Activated CD8-positive, alpha-beta T cell treated with anti-CD3 and anti-CD28 coated beads for 36 hours (primary cell): Measurements from ENCODE around the gene CACNG8. TPM values are rescaled to one million over a fixed set of nuclear protein-coding genes. Genes with fewer than 3 reads are reported as not detected.
A peak's percentile ranks its signal among the peaks of the same experiment; 100 is the strongest.

ENCODE experiments used
- ATAC-seq: fragments of 200-7000 bp; cut with Tn5 transposase; one replicate; pipeline ENCODE4 v1.10.0; 2021; ENCODE audit warnings: mild to moderate bottlenecking, moderate library complexity
- CTCF ChIA-PET: fragments of 350-600 bp; sonication (Branson Sonifier 250); formaldehyde crosslinking; loops from one replicate; lab custom pipeline; 2021; ENCODE audit warnings: antibody characterized with exemption; lab: Charles Lee
- POLR2A ChIA-PET: fragments of 350-600 bp; sonication (Branson Sonifier 250); formaldehyde crosslinking; loops from one replicate; lab custom pipeline; 2021; ENCODE audit warnings: antibody characterized with exemption; lab: Charles Lee
- DNase-seq: peaks from one replicate; pipeline ENCODE4 v3.0.0-alpha.2; 2020
- H3K27ac Mint-ChIP-seq: one replicate; pipeline ENCODE4 v1.8.0; 2021; ENCODE audit warnings: mild to moderate bottlenecking, mixed read lengths
- H3K27me3 Mint-ChIP-seq: one replicate; pipeline ENCODE4 v1.8.0; 2021; ENCODE audit warnings: mixed read lengths
- H3K36me3 Mint-ChIP-seq: one replicate; pipeline ENCODE4 v1.8.0; 2021; ENCODE audit warnings: low read depth, mixed read lengths
- H3K4me1 Mint-ChIP-seq: one replicate; pipeline ENCODE4 v1.8.0; 2021; ENCODE audit warnings: low read depth, mixed read lengths
- H3K4me3 Mint-ChIP-seq: one replicate; pipeline ENCODE4 v1.8.0; 2021; ENCODE audit warnings: mild to moderate bottlenecking, moderate library complexity, mixed read lengths
- H3K9me3 Mint-ChIP-seq: one replicate; pipeline ENCODE4 v1.8.0; 2021; ENCODE audit warnings: mixed read lengths
- intact Hi-C: fragments of 100-400 bp; cut with micrococcal nuclease; formaldehyde crosslinking; loops from one replicate; pipeline ENCODE4 v1.10.0; 2022
- total RNA-seq, 2 experiments: library from RNA; stranded (reverse); gene quantifications; one replicate each; pipeline ENCODE4 v1.2.3, GENCODE V29; 2021
- TF ChIP-seq, protein P1 (sequence below): fragments of 200-600 bp; IDR thresholded peaks from one replicate; pipeline ENCODE4 v1.8.0; 2022; ENCODE audit warnings: antibody characterized with exemption, mild to moderate bottlenecking

CACNG8 gene
- total RNA-seq, 2 experiments from 2014 or later: not detected

- Mint-ChIP-seq H3K27me3 (peaks cover 37% of the 10 kb centered on the region), H3K27ac (no peak overlapping the region), H3K36me3 (peaks cover under 1% of the 10 kb centered on the region), H3K4me3 (no peak overlapping the region), H3K9me3 (no peaks in the 10 kb centered on the region), H3K4me1 (peaks cover 12% of the 10 kb centered on the region)
- ChIA-PET CTCF (no interaction called here), POLR2A (no interaction called here)
- ATAC-seq (no peak), DNase-seq (peak; percentile 23)
- TF ChIP-seq, protein P1, sequence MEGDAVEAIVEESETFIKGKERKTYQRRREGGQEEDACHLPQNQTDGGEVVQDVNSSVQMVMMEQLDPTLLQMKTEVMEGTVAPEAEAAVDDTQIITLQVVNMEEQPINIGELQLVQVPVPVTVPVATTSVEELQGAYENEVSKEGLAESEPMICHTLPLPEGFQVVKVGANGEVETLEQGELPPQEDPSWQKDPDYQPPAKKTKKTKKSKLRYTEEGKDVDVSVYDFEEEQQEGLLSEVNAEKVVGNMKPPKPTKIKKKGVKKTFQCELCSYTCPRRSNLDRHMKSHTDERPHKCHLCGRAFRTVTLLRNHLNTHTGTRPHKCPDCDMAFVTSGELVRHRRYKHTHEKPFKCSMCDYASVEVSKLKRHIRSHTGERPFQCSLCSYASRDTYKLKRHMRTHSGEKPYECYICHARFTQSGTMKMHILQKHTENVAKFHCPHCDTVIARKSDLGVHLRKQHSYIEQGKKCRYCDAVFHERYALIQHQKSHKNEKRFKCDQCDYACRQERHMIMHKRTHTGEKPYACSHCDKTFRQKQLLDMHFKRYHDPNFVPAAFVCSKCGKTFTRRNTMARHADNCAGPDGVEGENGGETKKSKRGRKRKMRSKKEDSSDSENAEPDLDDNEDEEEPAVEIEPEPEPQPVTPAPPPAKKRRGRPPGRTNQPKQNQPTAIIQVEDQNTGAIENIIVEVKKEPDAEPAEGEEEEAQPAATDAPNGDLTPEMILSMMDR: no peak
- intact Hi-C loops: no loop called here
These were observed 19.9 kb downstream of the CACNG8 start for GRCh38 chr19:53982611-53983010.

GRCh38 chr19:53983457-53984289 is 20.9 kb downstream of the CACNG8 start:
- Mint-ChIP-seq H3K27me3 (peaks cover 27% of the 10 kb centered on the region), H3K4me1 (peaks cover 7% of the 10 kb centered on the region), H3K27ac (no peak overlapping the region), H3K4me3 (no peak overlapping the region), H3K9me3 (no peaks in the 10 kb centered on the region), H3K36me3 (no peaks in the 10 kb centered on the region)
- TF ChIP-seq, protein P1: no peak
- DNase-seq (no peak), ATAC-seq (no peak)
- intact Hi-C loops: no loop called here
- POLR2A ChIA-PET: no interaction called here
- CTCF ChIA-PET: no interaction called here

GRCh38 chr19:53985863-53986262 is 23.1 kb downstream of the CACNG8 start:
- Mint-ChIP-seq H3K9me3 (no peaks in the 10 kb centered on the region), H3K27ac (no peak overlapping the region), H3K36me3 (no peaks in the 10 kb centered on the region), H3K4me3 (no peak overlapping the region), H3K27me3 (peaks cover 12% of the 10 kb centered on the region), H3K4me1 (no peaks in the 10 kb centered on the region)
- ChIA-PET CTCF (no interaction called here), POLR2A (no interaction called here)
- no peak for ATAC-seq
- intact Hi-C loops: no loop called here
- DNase-seq: no peak
- TF ChIP-seq, protein P1: no peak

GRCh38 chr19:53988981-53989380 is 26.2 kb downstream of the CACNG8 start:
- no peaks in the 10 kb centered on the region for H3K9me3 Mint-ChIP-seq
- H3K27ac Mint-ChIP-seq: no peak overlapping the region
- H3K36me3 Mint-ChIP-seq: no peaks in the 10 kb centered on the region
- POLR2A ChIA-PET: no interaction called here
- H3K4me1 Mint-ChIP-seq: peaks cover 3% of the 10 kb centered on the region
- DNase-seq (no peak), ATAC-seq (no peak)
- peaks cover 22% of the 10 kb centered on the region for H3K27me3 Mint-ChIP-seq
- CTCF ChIA-PET: interaction anchor here (1.5 kb wide), 1 partner anchor 35 kb away, joined by 5 read pairs; no protein-coding TSS in a partner anchor
- intact Hi-C loops: no loop called here
- TF ChIP-seq, protein P1: no peak
- no peak overlapping the region for H3K4me3 Mint-ChIP-seq
